Occipital lobe (tissue), 2 donors: ENCODE measurements around the gene PGAM2. TPM values are rescaled to one million over a fixed set of nuclear protein-coding genes. Genes with fewer than 3 reads are reported as not detected.
A peak's percentile ranks its signal among the peaks of the same experiment; 100 is the strongest.
"Not testable (repeated sequence)": the region's sequence is repeated elsewhere in the genome, so short reads cannot be mapped to it uniquely, and the experiment has no call there.

Experiments
- DNase-seq: peaks from one replicate; lab custom pipeline; 2025; lab: John Stamatoyannopoulos, UW
- total RNA-seq: library from RNA; depleted of rRNA; stranded (reverse); fragments of >200 nt; gene quantifications from one replicate; pipeline ENCODE4 v1.2.3, GENCODE V29; 2014

Gene PGAM2
- total RNA-seq, 1 donor from 2014 or later, result 5.9 TPM

DNA sequence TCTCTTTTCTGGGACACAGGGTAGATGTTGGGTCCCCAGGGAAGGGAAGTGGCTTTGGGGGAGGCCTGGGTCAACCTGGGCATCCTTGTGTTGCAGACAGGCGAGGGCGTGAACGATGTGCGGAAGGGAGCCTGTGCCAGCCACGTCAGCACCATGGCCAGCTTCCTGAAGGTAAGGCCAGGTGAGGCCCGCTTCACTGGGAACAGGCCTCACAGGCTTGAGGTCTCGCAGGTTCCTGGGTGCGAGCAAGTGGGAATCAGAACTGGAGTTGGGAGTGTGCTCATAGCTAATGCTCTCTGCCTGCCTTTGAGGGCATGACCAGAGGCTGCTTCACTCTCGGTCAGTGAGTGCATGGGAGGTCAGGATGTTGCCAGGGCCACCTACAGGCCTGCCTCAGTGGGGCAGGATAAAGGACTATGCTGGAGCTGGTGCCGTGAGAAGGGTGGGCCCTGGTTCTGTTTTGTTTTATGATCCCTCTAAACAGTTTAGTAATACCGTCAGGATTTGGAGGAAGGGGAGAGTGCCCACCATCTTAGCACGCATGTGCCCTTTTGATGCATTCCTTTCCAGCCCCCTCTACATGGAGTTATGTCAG is 12.5 kb downstream of the PGAM2 start:
- DNase-seq, result no peak

DNA sequence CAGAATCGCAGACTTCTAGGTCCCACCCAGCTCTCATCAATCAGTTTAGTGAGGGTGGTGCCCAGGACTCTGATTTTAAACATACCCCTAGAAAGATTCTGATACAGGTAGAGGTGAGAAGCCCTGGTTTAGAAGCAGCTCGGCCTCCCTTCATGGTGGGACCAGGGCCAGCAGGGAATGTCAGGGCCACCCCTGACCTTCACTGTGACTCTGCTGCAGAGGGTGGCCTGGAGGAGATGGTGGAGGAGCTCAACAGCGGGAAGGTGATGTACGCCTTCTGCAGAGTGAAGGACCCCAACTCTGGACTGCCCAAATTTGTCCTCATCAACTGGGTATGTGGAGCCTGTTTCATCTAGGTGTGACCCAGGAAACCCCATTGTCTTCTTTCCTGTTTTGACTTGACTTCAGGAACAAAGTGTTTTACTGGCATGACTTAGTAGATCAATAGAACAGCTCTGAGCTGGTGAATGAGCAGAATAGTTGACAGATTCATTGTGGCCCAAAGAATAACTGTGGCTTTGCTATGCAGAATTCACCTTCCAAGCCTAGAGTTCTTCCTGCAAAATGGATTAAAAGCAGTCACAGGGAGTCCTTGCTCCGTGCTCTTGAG is 13.7 kb downstream of the PGAM2 start:
- DNase-seq, result no peak

DNA sequence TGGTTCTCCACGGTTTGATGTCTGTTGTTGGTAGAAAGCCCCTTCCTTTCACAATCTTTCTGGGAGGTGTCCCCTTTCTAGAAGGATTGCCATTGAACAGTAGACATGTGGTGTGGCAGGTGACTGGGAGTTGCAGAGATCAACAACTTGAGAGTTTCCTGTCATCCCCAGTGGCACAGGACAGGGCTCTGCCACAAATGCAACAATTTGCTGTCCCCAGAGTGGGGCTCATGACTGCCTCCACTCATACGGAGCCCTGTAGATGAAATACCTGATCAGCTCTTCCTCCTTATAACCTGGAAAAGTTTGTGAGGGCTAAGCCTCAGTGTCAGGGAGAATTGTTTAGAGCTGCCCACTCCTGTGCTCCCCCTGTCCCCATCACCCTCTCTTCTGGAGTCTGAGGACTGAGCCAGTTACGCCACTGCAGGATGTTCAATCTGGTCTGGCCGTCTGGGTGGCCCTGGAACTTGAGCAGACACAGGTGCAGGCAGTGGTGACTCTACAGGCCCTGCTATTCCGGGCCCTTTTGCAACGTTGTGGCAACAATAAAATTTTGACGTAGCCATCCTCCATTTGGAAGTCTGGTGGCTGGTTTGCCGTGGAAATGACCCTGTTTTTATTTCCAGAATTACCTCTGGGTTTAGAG is 14.3 kb downstream of the PGAM2 start:
- no peak for DNase-seq

DNA sequence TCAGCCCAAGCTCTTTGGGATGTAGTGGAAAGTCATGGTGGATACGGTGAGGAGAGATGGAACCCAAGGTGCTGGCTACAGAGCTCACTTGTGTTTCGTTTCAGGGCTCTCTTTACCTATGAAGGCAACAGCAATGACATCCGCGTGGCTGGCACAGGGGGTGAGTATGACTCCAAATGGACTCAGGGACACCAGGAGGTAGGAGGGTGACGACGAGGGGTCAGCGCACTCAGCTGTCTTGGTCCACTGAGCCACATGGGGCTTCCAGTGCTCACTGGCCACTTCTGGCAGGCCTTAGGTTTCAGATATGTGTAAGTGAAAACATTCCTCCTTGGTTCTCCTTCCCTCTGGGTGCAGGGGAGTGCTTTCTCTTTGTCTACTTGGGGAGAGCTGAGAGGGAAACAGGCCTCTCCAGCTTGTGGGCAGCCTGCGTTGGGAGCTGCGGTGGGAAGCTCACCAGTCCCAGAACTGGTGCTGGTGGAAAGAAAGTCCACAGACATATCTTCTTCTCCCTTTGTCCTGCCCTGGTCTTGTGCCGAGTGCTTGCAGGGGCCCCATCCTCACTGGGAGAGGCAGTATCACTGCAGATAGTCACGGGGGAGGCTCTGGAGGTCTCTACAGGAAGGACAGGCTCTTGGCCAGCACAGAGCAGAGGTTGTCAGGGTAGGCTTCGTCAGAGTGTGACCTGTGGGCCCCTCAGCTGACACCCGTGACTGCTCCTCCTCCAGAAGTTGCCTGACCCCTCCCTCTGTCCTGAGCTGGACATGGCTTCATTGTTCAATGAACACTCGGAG is 15.0 kb downstream of the PGAM2 start:
- no peak for DNase-seq

DNA sequence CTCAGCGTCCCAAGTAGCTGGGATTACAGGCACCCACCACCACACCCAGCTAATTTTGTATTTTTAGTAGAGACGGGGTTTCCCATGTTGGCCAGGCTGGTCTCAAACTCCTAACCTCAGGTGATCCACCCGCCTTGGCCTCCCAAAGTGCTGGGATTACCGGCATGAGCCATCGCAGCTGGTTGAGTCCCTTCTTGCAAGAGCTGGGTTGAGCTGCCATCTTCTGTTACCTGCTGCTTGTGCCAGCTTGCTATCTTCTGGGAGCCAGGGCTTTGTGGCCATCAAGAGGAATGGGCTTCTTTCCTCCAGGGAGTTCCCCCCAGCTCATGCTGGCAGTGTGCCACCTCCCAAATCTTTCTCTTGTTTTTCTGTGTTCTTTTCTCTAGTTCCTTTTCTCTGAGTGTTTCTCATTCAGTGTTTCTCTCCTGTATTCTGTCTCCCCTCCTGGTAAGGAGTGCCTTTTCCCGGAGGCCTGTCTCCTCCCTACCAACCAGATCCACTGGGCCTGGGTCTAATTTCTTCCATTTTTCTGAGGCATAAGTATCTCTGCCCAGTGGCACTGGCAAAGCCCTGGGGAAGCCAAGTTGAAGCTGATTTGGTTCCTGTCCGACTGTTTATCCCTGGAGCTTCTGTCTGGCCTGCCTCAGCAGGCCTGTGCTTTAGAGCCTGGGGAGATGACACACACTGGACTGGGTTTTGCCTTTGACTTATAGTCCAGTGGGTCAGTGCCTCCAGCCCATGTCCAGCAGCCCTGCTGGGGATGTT is 17.2 kb downstream of the PGAM2 start:
- no peak for DNase-seq

DNA sequence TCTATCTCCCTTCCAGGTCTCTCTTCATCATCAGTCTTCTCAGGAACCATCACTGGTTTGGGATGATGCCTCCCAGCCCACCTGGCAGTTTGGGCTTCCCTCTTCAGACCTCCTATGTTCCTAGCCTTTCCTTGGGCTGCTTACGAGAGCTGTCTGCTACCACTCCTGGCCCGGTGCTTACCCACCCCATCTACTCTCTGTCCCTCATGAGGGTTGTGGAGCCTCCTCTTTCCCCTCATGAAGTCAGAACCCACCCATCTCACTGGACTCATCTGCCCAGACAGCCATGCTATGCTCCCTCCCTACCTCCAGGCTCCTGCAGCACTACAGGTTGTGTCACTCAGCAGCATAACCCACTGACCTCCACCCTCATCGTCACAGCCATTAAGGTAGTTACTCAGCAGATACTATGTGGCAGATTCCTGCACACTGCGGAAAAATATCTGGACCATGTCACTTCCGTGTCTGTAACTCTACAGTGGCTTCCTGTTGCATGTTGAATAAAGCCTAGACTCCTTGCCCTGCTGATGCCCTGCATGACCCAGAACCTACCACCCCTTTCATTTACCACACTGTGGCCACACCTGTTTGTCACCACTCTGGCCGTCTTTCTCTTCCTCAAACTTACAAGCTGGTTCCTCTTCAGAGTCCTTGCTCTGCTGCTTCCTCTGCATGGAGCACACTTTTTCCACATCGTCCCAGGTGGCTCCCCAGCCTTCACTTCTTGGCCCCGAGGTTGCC is 18.9 kb downstream of the PGAM2 start:
- DNase-seq, result no peak

DNA sequence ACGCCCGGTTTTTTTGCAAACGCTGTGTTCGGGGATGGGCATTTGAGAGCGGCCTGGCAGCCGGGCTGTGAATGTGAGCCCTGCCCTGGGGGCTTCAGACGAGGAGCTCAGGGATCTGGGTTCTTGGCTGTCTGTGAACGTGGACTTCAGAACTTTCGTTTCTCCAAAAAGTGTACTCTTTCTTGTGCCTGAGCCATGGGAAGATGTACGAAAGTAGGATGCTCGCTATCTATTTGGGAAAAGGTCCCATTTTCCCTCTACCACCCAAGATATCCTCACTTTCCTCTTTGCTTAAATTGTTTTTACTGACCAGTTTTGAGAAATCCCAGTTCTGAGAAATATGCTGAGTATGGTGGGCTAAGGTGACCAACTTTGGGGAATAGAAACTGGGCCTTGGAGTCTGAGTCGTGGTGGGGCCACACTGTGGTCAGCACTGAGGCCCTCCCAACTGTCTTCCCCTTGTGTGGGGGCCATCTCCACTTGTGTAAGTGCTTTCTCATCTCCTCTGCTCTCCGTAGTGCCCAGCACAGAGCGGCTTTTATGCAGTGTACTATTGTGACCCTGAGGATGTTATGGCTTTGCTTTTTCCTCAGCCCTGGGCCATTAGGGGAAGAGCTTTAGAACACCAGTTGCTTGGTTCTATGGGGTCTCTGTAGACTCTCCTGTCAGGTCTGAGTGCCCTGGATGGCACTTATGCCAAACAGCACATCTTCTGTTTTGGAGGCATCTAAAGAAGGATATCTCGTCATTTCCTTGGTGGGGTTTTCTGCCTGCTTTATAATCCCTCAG is 19.9 kb downstream of the PGAM2 start:
- DNase-seq, result no peak

DNA sequence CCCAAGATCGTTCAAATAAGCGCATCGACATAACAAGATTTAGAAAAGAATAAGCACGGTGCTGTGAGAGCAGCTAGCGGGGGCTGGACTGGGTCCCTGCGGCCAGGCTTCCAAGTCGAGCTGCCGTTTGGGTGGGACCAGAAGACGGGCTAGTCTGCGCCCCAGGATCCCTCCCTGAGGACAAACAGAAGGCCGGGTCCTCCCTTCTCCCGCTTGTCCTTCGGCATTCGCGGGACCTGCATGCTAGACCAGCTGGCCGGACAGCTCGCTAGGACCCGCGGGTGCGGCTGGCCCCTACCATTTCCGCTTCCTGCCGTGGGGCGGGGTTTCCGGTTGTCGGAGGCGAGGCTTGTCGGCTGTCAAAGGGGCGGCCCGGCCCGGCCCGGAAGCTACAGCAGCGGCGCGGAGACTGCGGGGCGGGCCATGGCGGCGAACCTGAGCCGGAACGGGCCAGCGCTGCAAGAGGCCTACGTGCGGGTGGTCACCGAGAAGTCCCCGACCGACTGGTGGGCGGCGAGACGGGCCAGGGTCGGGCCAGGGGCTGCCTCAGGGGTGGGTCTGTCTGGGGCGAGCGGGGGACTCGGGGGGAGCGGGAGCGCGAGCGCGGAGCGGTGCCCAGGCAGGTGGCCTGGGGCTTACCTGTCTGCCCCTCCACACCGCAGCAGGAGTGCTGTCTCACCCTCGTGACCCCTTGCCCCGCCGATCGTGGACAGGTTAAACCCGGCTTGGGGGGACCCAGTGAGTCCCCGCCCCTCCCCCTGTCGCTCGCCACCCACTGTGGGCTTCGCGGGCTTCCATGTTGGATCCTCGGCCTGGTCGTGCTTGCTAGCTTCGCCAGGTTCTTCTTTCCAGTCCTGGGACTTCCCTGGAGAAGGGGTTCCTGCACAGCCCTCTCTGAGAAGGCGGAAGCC is 20.8 kb downstream of the PGAM2 start, which contains the start of gene DBNL:
Gene DBNL, plus strand, starts transcription at position 388 of the 911 bp plus-strand sequence. Its CDS starts 36 bp downstream, at position 424.
- peak; percentile 95 for DNase-seq

DNA sequence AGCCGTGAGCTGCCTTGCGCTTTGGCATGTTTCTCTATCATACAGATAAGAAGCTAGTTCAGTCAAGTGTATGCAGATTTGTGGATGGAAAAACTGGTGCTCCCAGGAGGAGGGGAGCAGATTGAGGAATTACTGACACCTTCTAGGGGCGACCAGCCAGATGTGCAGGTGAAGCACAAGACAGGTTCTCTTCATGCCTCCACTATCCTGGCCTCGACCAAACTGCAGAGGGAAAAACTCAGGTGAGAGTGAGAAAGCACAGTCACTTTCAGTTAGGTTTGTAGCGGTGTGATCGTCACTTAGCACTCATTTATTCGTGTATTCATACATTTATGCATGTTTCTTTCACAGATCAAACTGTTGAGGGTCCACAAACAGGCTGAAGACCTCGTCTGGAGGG is 21.5 kb downstream of the PGAM2 start:
- no peak for DNase-seq

DNA sequence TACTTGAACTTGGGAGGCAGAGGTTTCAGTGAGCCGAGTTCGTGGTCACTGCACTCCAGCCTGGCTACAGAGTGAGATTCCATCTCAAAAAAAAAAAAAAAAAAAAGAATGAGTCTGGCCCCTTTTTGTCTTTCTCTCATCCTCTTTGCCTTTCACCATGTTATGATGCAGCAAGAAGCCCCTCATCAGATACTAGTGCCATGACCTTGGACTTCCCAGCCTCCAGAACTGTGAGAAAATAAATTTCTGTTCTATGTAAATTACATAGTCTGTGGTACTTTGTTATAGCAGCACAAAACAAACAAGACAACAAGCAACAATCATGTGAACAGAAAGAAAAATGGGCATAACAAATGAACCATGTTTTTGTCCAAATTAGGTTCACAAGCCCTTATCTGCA is 23.1 kb downstream of the PGAM2 start:
- DNase-seq, result no peak

DNA sequence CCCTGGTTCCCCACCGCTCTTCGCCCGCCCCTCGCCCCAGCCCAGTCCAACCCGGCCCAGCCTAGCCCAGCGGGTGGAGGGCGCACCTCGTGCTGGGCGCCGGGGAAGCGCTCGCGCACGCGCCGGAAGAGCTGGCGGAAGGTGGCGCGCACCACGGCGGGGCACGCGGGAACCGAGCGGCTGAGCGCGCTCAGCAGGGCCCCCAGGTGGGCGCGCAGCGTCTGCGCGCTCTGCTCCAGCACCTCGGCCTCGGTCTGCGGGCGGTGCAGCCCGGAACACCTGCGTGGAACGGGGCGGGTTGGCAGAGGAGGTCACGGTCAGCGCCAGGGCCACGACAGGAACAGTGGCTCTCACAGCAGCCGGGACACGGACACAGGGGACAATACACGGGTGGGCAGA is 24.9 kb downstream of the PGAM2 start:
- not testable (repeated sequence) for DNase-seq

DNA sequence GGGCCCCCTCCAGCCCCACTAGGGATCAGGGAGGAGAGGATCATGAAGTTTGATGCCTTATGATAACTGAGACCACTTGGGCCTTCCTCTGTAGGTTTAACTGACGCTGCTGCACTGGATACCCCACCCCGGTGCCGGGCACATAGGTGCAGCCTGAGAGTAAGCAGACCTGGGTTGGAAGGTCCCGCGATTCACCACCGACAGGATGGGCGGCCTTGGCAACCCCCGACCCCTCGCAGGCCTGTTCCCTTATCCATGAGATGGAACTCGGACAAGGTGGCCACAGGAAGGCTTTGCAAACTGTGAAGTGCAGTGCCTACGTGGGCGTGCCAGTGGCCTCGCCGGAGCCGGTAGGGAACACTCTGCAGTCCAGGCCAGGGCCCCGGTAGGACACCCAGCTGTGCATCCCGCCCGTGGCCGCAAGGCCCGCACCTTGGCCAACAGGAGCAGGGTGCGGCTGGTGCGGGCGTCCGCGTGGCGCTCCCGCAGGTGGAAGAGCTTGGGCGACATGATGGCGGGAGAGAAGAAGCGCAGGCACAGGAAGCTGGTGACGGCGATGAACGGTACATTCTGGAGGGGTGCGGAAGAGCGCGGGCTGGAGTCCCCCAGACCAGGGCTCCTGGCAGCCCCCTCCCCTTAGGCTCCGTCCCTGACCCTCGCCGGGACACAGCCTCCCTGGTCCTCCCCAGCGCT is 25.4 kb downstream of the PGAM2 start:
- DNase-seq, result not testable (repeated sequence)

DNA sequence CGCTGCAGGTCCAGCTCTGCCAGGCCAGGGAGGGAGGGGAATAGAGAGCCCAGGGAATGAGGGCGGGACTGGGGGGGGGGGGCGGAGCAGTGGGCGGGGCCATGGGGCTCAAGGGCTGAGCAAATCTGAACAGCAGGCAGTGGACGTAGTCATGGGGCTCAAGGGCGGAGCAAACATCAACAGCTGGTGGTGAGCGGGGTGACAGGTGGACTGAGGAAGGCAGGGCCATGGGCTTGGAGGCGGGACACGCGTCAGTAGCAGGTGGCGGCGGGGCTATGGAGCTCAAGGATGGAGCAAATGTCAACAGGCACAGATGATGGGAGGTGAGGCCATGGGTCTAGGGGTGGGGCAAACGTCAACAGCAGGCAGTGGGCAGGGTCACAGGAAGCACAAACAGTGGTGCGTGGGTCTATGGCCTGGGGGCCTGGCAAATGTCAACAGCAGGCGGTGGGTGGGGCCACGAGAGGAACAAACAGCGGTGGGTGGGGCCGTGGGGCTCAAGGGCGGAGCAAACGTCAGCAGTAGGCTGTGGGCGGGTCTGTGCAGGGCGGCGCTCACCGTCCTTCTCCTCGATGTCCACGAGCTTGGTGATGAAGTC is 26.3 kb downstream of the PGAM2 start:
- DNase-seq, result peak; percentile 80

DNA sequence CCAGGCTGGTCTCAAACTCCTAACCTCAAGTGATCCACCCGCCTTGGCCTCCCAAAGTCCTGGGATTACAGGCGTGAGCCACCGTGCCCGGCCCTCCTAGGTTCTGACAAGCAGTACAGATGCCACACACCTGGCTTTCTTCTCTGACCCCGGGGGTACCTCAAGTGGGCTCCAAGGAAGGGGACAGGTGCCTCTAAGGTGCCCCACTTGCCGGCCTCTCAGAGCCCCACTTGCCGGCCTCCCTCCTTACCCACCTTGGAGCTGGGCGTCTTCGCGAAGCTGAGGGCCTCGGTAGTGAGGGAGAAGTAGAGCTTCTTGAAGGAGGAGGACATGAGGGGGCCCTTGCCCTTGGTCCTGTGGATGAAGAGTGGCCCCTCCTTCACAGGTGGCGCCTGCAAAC is 26.8 kb downstream of the PGAM2 start:
- DNase-seq, result not testable (repeated sequence)

DNA sequence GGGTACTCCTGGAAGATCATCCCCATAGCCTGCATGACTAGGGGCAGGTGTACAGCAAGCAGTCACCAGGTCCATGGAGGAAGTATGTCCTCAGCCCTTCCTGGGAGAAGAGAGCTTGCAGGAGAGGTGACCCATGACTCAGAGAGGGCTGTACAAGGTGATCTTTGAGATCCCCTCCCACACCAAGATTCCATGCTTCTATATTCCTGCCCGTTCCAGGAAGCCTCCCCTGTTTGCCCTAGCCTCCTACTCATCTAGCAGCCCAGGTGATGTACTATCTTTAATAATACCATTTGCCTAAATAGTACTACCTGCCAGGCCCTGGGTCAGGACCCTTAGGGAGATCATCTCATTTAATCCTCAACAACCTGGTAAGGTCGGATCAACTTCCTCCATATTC is 27.4 kb downstream of the PGAM2 start:
- DNase-seq, result not testable (repeated sequence)

DNA sequence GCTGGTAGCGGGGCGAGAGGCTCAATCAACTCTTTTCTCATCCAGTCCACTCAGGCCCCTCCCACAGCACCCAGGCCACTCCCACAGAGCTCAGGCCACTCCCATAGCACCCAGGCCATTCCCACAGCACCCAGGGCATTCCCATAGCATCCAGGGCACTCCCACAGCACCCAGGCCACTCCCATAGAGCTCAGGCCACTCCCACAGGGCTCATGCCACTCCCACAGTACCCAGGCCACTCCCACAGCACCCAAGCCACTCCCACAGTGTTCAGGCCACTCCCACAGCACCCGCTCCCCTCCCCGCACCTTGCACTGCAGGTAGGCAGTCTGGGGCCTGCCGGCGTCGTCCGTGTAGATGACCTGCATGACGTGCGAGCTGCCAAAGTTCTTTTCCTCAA is 29.0 kb downstream of the PGAM2 start:
- DNase-seq, result not testable (repeated sequence)

DNA sequence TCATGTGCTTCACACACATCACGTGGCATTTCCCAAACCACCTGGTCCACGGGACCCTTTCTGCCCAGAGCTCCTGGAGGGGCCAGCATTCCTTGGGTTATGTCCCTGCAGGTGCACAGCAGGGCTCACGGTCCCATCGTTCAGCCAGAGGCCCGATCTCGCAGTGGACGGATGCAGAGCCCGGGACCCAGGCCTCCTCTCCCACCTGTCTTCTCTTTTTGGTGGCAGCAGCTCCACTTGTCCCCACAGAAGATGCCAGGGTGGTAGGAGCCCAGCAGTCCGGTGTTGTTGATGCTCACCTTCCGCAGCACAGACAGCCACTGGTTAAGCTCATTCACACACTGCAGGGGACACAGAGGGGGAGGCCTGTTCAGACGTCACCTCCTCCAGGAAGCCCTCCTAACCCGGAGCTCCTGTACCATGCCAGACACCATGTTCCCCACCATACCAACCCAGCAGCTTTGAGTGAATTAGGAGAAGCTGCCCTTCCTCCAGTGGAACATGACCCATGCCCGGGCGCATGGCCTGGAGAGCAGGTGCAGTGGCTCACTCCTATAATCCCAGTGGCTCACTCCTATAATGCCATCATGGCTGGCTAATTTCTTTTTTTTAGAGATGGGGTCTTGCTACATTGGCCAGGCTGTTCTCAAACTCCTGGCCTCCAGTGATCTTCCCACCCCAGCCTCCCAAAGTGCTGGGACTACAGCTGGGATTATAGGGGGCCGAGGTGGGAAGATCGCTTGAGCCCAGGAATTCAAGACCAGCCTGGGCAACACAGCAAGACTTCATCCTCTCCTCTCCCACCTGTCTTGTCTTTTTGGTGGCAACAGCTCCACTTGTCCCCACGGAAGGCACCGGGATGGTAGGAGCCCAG is 31.2 kb downstream of the PGAM2 start:
- not testable (repeated sequence) for DNase-seq
